ENCODE data around the gene EIPR1.

DNA sequence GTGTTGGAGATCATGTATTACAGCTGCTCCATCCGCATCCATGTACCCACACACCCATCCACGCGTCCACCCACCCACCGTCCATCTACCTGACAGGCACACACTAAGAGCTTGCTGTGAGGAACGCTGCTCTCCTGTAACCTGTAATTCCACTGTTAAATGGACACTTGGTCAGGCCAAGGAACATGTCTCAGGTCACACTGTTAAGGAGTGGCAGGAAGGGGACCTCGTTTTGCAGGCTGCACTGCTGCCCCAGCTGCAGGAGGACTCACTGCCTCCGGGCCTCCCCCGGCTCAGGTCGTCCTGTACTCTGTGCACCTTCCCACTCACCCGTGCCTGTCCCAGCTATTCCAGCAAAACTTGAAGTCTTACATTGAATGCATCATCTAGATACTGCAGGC is 170.5 kb downstream of the EIPR1 start:
- TF ChIP-seq, protein P1, sequence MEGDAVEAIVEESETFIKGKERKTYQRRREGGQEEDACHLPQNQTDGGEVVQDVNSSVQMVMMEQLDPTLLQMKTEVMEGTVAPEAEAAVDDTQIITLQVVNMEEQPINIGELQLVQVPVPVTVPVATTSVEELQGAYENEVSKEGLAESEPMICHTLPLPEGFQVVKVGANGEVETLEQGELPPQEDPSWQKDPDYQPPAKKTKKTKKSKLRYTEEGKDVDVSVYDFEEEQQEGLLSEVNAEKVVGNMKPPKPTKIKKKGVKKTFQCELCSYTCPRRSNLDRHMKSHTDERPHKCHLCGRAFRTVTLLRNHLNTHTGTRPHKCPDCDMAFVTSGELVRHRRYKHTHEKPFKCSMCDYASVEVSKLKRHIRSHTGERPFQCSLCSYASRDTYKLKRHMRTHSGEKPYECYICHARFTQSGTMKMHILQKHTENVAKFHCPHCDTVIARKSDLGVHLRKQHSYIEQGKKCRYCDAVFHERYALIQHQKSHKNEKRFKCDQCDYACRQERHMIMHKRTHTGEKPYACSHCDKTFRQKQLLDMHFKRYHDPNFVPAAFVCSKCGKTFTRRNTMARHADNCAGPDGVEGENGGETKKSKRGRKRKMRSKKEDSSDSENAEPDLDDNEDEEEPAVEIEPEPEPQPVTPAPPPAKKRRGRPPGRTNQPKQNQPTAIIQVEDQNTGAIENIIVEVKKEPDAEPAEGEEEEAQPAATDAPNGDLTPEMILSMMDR (IDR thresholded peaks at IDR 0.05) = no peak
- no peak for TF ChIP-seq POLR2A (IDR thresholded peaks at IDR 0.05)
- no peak for TF ChIP-seq EP300 (IDR thresholded peaks at IDR 0.05)

Measured in ovary (tissue), 3 donors.